A549 (cell line): ENCODE measurements around the gene LGR4. TPM values are rescaled to one million over a fixed set of nuclear protein-coding genes. Genes with fewer than 3 reads are reported as not detected.

Experiments used
- ATAC-seq, 2 experiments: fragments of 200-7000 bp in 1 of 2; fragments of >200 bp in 1 of 2; cut with Nextera tagmentation in 1 of 2; cut with Tn5 transposase in 1 of 2; 3 replicates each; pipeline versions ENCODE4 v1.8.0 to v1.9.1; 2018 to 2020; ENCODE audit warnings: mild to moderate bottlenecking in 1 of 2, moderate library complexity in 1 of 2
- CTCF ChIA-PET: fragments of 300-600 bp; sonication (Branson Sonifier 250); formaldehyde crosslinking; extraction: SDS; loops from one replicate; lab custom pipeline; 2021; ENCODE audit warnings: antibody characterized with exemption, inconsistent platforms; lab: Yijun Ruan, JAX
- POLR2A ChIA-PET: fragments of 350-600 bp; formaldehyde crosslinking; extraction: SDS; loops from one replicate; lab custom pipeline; 2021; ENCODE audit warnings: antibody characterized with exemption, inconsistent platforms; lab: Yijun Ruan, JAX
- DNase-seq, 2 experiments: peaks; one replicate each; pipeline versions ENCODE4 v3.0.0 to v3.0.0-alpha.2; 2011 to 2016; ENCODE audit warnings: low read depth in 1 of 2, low spot score in 1 of 2
- FAIRE-seq: peaks from 2 replicates; lab custom pipeline; 2011; peaks lifted over from hg19 to GRCh38; lab: Jason Lieb, UNC
- H3K27ac ChIP-seq, 2 experiments: fragments of >200 bp; sonication (Bioruptor Twin); formaldehyde crosslinking; 3 replicates each; pipeline ENCODE4 v1.5.1; 2016 to 2017
- H3K4me1 ChIP-seq: fragments of >200 bp; sonication (Bioruptor Twin); formaldehyde crosslinking; 3 replicates; pipeline ENCODE4 v1.6.1; 2016
- H3K4me2 ChIP-seq: fragments of >200 bp; sonication (Bioruptor Twin); formaldehyde crosslinking; 3 replicates; pipeline ENCODE4 v1.6.1; 2016
- H3K4me3 ChIP-seq: fragments of >200 bp; sonication (Bioruptor Twin); formaldehyde crosslinking; 3 replicates; pipeline ENCODE4 v1.5.1; 2016
- H3K9me3 ChIP-seq: fragments of >200 bp; sonication (Bioruptor Twin); formaldehyde crosslinking; 3 replicates; pipeline ENCODE4 v1.6.1; 2016
- CHD4 ChIP-seq: fragments of 200-600 bp; sonication (generic); IDR thresholded peaks from 2 replicates; pipeline ENCODE4 v1.6.1; 2016; ENCODE audit warnings: antibody characterized with exemption, mild to moderate bottlenecking, borderline replicate concordance
- EP300 ChIP-seq, 2 experiments: fragments of >200 bp; sonication (Bioruptor Twin); formaldehyde crosslinking; IDR thresholded peaks; 2 replicates in 1 of 2; 3 replicates in 1 of 2; pipeline ENCODE4 v1.6.1; 2016 to 2017
- ESRRA ChIP-seq: fragments of 150-350 bp; IDR thresholded peaks from 2 replicates; pipeline ENCODE4 v1.6.1; 2014; ENCODE audit warnings: mild to moderate bottlenecking, low read length, borderline replicate concordance
- FOSB ChIP-seq: fragments of 250-450 bp; sonication (Bioruptor Pico); IDR thresholded peaks from 2 replicates; pipeline ENCODE4 v1.5.0; 2020; ENCODE audit warnings: mild to moderate bottlenecking, moderate library complexity
- GATA3 ChIP-seq: IDR thresholded peaks from 2 replicates; pipeline ENCODE4 v1.6.1; 2012; ENCODE audit warnings: borderline replicate concordance
- HDAC2 ChIP-seq: fragments of 200-600 bp; sonication (generic); IDR thresholded peaks from 2 replicates; pipeline ENCODE4 v1.6.1; 2016
- HES2 ChIP-seq: fragments of >200 bp; sonication (Bioruptor Twin); formaldehyde crosslinking; IDR thresholded peaks from 2 replicates; pipeline ENCODE4 v1.6.1; 2016
- HOXB5 ChIP-seq: fragments of 250-450 bp; sonication (Bioruptor Pico); IDR thresholded peaks from 2 replicates; pipeline ENCODE4 v1.5.0; 2020; ENCODE audit warnings: mild to moderate bottlenecking, moderate library complexity
- KDM5A ChIP-seq: fragments of 200-600 bp; sonication (generic); IDR thresholded peaks from 2 replicates; pipeline ENCODE4 v1.6.1; 2016; ENCODE audit warnings: antibody characterized with exemption, mild to moderate bottlenecking
- MAZ ChIP-seq: fragments of 150-350 bp; IDR thresholded peaks from 2 replicates; pipeline ENCODE4 v1.6.1; 2014; ENCODE audit warnings: antibody characterized with exemption, low read depth, low read length, borderline replicate concordance
- RAD21 ChIP-seq, 2 experiments: fragments of >200 bp in 1 of 2; sonication (Bioruptor Twin) in 1 of 2; formaldehyde crosslinking in 1 of 2; IDR thresholded peaks in 1 of 2; conservative IDR thresholded peaks in 1 of 2; 2 replicates in 1 of 2; 3 replicates in 1 of 2; pipeline ENCODE4 v1.6.1; 2012 to 2018; ENCODE audit warnings: inconsistent platforms in 1 of 2
- RCOR1 ChIP-seq: fragments of 150-350 bp; IDR thresholded peaks from 2 replicates; pipeline ENCODE4 v1.6.1; 2014; ENCODE audit warnings: antibody characterized with exemption, low read length, low read depth
- WGBS: methylation state at CpG from one replicate; pipeline ENCODE4 v1.1.6; 2017; ENCODE audit errors: missing lambda C conversion rate; 5-methylcytosine and 5-hydroxymethylcytosine counted together
- polyA plus RNA-seq, 4 experiments: library from polyadenylated mRNA; depleted of rRNA in 3 of 4; stranded (reverse); fragments of >200 nt; fragmentation: RNase III in 1 of 4; extraction: RNeasy Plus Mini Kit Qiagen cat#74134 plus additional on column Dnase treatment in 1 of 4; gene quantifications; 2 replicates in 3 of 4; 3 replicates in 1 of 4; pipeline ENCODE4 v1.2.3, GENCODE V29; 2011 to 2017
- TF ChIP-seq, protein P1 (sequence below): IDR thresholded peaks from 2 replicates; pipeline ENCODE4 v1.6.1; 2012
- TF ChIP-seq, protein P2 (sequence below): fragments of 200-600 bp; sonication (generic); IDR thresholded peaks from 2 replicates; pipeline ENCODE4 v1.6.1; 2016; ENCODE audit warnings: antibody characterized with exemption, mild to moderate bottlenecking, moderate library complexity
- TF ChIP-seq, protein P3 (sequence below): fragments of >200 bp; sonication (Bioruptor Twin); formaldehyde crosslinking; IDR thresholded peaks from 3 replicates; pipeline ENCODE4 v1.5.1; 2016
- TF ChIP-seq, protein P4 (sequence below): fragments of >200 bp; sonication (Bioruptor Twin); formaldehyde crosslinking; IDR thresholded peaks from 3 replicates; pipeline ENCODE4 v1.6.1; 2016

Gene LGR4
- polyA plus RNA-seq, 2 of the 4 experiments (the other 2 are of a cell fraction): 41.2 to 130 TPM

DNA sequence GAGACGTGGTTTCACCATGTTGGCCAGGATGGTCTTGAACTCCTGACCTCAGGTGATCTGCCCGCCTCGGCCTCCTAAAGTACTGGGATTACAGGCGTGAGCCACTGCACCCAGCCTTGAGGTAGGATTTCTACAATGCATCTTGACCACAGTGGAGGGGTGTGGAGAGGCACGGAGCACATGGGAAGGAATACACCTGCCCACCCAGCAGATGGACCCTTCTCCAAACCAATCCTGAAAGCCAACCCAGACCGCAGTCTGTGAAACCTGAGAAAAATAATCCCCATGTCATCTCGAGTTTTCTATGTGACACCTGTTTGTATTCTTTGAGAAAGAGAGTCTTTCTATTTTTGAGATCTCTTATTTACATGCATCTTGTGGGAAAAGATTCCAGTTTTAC lies 32.5 kb downstream of the LGR4 start (continued):
- no peak for TF ChIP-seq RAD21 (conservative IDR thresholded peaks at IDR 0.05 in 1 of 2, IDR thresholded peaks at IDR 0.05 in 1 of 2)
- TF ChIP-seq, protein P1, sequence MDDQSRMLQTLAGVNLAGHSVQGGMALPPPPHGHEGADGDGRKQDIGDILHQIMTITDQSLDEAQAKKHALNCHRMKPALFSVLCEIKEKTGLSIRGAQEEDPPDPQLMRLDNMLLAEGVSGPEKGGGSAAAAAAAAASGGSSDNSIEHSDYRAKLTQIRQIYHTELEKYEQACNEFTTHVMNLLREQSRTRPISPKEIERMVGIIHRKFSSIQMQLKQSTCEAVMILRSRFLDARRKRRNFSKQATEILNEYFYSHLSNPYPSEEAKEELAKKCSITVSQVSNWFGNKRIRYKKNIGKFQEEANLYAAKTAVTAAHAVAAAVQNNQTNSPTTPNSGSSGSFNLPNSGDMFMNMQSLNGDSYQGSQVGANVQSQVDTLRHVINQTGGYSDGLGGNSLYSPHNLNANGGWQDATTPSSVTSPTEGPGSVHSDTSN: no peak
- TF ChIP-seq RCOR1: no peak
- no peak for TF ChIP-seq FOSB (CRISPR knock-in tag)

DNA sequence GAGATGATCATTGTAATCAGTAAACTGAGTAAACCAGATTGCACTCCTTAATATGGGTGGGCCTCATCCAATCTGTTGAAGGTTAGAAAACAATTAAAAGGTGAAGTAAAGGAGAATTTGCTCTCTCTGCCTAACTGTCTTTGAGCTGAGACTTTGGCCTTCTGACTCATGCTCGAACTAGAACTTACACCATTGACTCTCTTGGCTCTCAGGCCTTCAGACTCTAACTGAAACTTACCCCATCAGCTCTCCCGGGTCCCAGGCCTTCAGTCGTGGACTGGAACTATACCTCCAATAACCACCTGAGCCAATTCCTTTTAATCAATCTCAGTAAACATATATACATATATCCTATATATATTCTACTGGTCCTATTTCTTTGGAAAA lies 34.0 kb downstream of the LGR4 start:
- ATAC-seq (peak in 1 of 2 experiments; percentile 43; a peak in 3 of 6 replicates), FAIRE-seq (no peak), DNase-seq (no peak)
- no peak overlapping the region for H3K4me3 ChIP-seq
- no peak overlapping the region for H3K4me2 ChIP-seq
- H3K27ac ChIP-seq: no peak overlapping the region
- TF ChIP-seq GATA3: no peak
- TF ChIP-seq, protein P2, sequence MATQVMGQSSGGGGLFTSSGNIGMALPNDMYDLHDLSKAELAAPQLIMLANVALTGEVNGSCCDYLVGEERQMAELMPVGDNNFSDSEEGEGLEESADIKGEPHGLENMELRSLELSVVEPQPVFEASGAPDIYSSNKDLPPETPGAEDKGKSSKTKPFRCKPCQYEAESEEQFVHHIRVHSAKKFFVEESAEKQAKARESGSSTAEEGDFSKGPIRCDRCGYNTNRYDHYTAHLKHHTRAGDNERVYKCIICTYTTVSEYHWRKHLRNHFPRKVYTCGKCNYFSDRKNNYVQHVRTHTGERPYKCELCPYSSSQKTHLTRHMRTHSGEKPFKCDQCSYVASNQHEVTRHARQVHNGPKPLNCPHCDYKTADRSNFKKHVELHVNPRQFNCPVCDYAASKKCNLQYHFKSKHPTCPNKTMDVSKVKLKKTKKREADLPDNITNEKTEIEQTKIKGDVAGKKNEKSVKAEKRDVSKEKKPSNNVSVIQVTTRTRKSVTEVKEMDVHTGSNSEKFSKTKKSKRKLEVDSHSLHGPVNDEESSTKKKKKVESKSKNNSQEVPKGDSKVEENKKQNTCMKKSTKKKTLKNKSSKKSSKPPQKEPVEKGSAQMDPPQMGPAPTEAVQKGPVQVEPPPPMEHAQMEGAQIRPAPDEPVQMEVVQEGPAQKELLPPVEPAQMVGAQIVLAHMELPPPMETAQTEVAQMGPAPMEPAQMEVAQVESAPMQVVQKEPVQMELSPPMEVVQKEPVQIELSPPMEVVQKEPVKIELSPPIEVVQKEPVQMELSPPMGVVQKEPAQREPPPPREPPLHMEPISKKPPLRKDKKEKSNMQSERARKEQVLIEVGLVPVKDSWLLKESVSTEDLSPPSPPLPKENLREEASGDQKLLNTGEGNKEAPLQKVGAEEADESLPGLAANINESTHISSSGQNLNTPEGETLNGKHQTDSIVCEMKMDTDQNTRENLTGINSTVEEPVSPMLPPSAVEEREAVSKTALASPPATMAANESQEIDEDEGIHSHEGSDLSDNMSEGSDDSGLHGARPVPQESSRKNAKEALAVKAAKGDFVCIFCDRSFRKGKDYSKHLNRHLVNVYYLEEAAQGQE: no peak
- TF ChIP-seq, protein P3, sequence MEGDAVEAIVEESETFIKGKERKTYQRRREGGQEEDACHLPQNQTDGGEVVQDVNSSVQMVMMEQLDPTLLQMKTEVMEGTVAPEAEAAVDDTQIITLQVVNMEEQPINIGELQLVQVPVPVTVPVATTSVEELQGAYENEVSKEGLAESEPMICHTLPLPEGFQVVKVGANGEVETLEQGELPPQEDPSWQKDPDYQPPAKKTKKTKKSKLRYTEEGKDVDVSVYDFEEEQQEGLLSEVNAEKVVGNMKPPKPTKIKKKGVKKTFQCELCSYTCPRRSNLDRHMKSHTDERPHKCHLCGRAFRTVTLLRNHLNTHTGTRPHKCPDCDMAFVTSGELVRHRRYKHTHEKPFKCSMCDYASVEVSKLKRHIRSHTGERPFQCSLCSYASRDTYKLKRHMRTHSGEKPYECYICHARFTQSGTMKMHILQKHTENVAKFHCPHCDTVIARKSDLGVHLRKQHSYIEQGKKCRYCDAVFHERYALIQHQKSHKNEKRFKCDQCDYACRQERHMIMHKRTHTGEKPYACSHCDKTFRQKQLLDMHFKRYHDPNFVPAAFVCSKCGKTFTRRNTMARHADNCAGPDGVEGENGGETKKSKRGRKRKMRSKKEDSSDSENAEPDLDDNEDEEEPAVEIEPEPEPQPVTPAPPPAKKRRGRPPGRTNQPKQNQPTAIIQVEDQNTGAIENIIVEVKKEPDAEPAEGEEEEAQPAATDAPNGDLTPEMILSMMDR: no peak
- TF ChIP-seq RAD21 (conservative IDR thresholded peaks at IDR 0.05 in 1 of 2, IDR thresholded peaks at IDR 0.05 in 1 of 2): no peak
- no peak for TF ChIP-seq MAZ
- TF ChIP-seq HES2: no peak
- TF ChIP-seq HDAC2: no peak
- no peak for TF ChIP-seq ESRRA
- no peak for TF ChIP-seq EP300 (IDR thresholded peaks at IDR 0.05)
- TF ChIP-seq HOXB5: no peak
- TF ChIP-seq CHD4: no peak
- TF ChIP-seq, protein P4, sequence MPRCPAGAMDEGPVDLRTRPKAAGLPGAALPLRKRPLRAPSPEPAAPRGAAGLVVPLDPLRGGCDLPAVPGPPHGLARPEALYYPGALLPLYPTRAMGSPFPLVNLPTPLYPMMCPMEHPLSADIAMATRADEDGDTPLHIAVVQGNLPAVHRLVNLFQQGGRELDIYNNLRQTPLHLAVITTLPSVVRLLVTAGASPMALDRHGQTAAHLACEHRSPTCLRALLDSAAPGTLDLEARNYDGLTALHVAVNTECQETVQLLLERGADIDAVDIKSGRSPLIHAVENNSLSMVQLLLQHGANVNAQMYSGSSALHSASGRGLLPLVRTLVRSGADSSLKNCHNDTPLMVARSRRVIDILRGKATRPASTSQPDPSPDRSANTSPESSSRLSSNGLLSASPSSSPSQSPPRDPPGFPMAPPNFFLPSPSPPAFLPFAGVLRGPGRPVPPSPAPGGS: no peak
- no peak for TF ChIP-seq KDM5A
- peaks cover 65% of the 10 kb centered on the region for H3K4me1 ChIP-seq
- ChIA-PET CTCF (interaction anchor here (0.6 kb wide), 1 partner anchor 43 kb away, joined by 3 read pairs; no protein-coding TSS in a partner anchor), POLR2A (no interaction called here)
- 86% methylated on average over 3 of the region's 3 CpGs for WGBS
- H3K9me3 ChIP-seq: no peaks in the 10 kb centered on the region
